Vagina (tissue), 2 donors: ENCODE measurements around the gene RAC3.

Source experiments
- CTCF ChIP-seq, 3 experiments: fragments of 450-650 bp in 2 of 3; fragments of 200-600 bp in 1 of 3; sonication (generic) in 1 of 3; IDR thresholded peaks; one replicate each; pipeline ENCODE4 v1.5.1; 2017 to 2019; ENCODE audit warnings: antibody characterized with exemption in 3 of 3, mild to moderate bottlenecking in 2 of 3, moderate library complexity in 2 of 3
- POLR2A ChIP-seq, 2 donors: fragments of 450-650 bp; IDR thresholded peaks; one replicate each; pipeline ENCODE4 v1.6.1; 2017; ENCODE audit warnings: antibody characterized with exemption in 2 of 2, mild to moderate bottlenecking in 2 of 2, moderate library complexity in 2 of 2
- POLR2AphosphoS5 ChIP-seq, 2 donors: sonication (generic); formaldehyde crosslinking; IDR thresholded peaks; one replicate each; pipeline ENCODE4 v1.9.0; 2017; ENCODE audit warnings: antibody characterized with exemption in 2 of 2, mild to moderate bottlenecking in 2 of 2, low read depth in 1 of 2; ENCODE audit not compliant: insufficient read depth in 1 of 2

GRCh38 chr17:82072827-82073226 lies 41.3 kb downstream of the RAC3 start:
- TF ChIP-seq POLR2AphosphoS5 (IDR thresholded peaks at IDR 0.05; ENCODE audit: insufficient read depth in 1 of 2, low read depth in 1 of 2) (no peak), CTCF (IDR thresholded peaks at IDR 0.05) (no peak), POLR2A (IDR thresholded peaks at IDR 0.05) (no peak)
